ENCODE results near the gene SMTN.

SMTN gene

DNA sequence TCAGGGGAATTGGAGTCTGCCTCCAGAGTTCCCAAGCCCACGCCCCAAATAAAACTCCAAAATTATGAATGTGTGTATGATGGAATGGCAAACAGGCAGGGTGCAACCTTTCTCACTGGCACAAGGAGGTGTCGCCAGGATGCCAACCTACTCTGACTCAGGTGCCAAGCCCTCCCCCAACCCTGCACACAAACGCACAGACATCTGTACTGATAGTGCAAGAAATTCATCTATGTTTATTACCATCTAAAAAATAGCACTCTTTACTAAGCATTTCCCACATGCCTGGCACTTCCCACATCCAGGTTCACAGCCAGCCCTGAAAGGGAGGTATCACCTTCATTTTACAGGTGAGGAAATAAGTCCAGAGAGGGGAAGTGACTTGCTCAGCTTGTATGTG lies 57.9 kb downstream of the SMTN start:
- Histone ChIP-seq H3K9me3 (ENCODE audit: control insufficient read depth, low read length) (no peaks in the 10 kb centered on the region), H3K4me3 (ENCODE audit: insufficient read depth, low read depth, low read length, poor library complexity, severe bottlenecking) (no peak overlapping the region), H3K27me3 (replicated peaks; ENCODE audit: control insufficient read depth, insufficient read depth, low read length, poor library complexity, severe bottlenecking) (no peaks in the 10 kb centered on the region), H3K36me3 (ENCODE audit: control insufficient read depth, insufficient read depth, low read length) (no peaks in the 10 kb centered on the region), H3K4me1 (ENCODE audit: control insufficient read depth, insufficient read depth, low read length, poor library complexity, severe bottlenecking) (no peaks in the 10 kb centered on the region), H3K27ac (ENCODE audit: insufficient read depth, low read length, poor library complexity, severe bottlenecking) (no peak overlapping the region)
- DNase-seq, result no peak

GRCh38 chr22:31139866-31140716 lies 59.0 kb downstream of the SMTN start, which contains the start of gene PLA2G3:
PLA2G3 (minus strand) TSS chr22:31140508; CDS start chr22:31140354, 154 bp downstream.
- Histone ChIP-seq H3K36me3 (ENCODE audit: control insufficient read depth, insufficient read depth, low read length) (no peaks in the 10 kb centered on the region), H3K9me3 (ENCODE audit: control insufficient read depth, low read length) (no peaks in the 10 kb centered on the region), H3K4me3 (ENCODE audit: insufficient read depth, low read depth, low read length, poor library complexity, severe bottlenecking) (no peak within 1 kb of the TSS), H3K27me3 (replicated peaks; ENCODE audit: control insufficient read depth, insufficient read depth, low read length, poor library complexity, severe bottlenecking) (no peaks in the 10 kb centered on the region), H3K4me1 (ENCODE audit: control insufficient read depth, insufficient read depth, low read length, poor library complexity, severe bottlenecking) (no peaks in the 10 kb centered on the region), H3K27ac (ENCODE audit: insufficient read depth, low read length, poor library complexity, severe bottlenecking) (no peak within 1 kb of the TSS)
- no peak for DNase-seq

DNA sequence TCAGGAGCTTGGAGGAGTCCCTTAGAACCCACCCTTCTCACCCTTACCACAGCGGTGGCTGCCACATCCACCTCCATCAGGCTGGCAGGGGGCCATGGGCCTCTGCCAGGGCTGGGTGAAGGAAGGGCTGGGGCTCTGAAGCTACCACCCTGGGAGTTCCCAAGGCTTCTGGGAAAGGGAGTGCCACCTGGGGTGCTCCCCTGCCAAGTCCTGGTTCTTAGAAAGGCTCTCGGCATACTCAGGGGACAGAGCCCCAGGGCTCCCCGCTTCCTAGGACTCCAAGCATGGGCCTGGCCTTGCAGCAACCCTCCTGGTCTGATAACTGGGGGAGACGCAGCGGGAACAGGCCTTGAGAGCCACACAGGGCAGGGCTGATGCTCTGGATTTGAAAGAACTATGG lies 59.6 kb downstream of the SMTN start:
- Histone ChIP-seq H3K4me3 (ENCODE audit: insufficient read depth, low read depth, low read length, poor library complexity, severe bottlenecking) (no peak overlapping the region), H3K27me3 (replicated peaks; ENCODE audit: control insufficient read depth, insufficient read depth, low read length, poor library complexity, severe bottlenecking) (no peaks in the 10 kb centered on the region), H3K27ac (ENCODE audit: insufficient read depth, low read length, poor library complexity, severe bottlenecking) (no peak overlapping the region), H3K4me1 (ENCODE audit: control insufficient read depth, insufficient read depth, low read length, poor library complexity, severe bottlenecking) (no peaks in the 10 kb centered on the region), H3K9me3 (ENCODE audit: control insufficient read depth, low read length) (no peaks in the 10 kb centered on the region), H3K36me3 (ENCODE audit: control insufficient read depth, insufficient read depth, low read length) (no peaks in the 10 kb centered on the region)
- no peak for DNase-seq

DNA sequence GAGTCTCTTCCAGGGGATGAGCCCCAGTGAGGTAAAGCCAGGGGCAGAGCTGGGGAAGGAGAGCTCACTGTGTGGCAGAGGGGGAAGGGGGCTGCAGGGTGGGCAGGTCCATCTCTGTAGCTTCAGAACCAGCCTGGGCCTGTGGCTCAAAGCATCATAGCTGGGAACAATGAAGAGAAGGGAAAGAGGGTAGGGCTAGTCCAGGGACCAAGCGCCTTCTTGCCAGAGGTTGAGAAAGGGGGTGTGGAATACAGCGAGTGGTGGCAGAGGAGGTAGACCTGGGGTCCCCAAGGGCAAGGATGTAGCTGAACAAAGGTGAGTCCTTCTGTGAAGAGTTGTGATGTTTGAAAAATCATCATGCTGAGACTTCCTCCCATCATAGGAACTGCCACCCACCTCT lies 60.4 kb downstream of the SMTN start:
- H3K4me1 ChIP-seq (ENCODE audit: control insufficient read depth, insufficient read depth, low read length, poor library complexity, severe bottlenecking), result no peaks in the 10 kb centered on the region
- H3K27ac ChIP-seq (ENCODE audit: insufficient read depth, low read length, poor library complexity, severe bottlenecking), result no peak overlapping the region
- DNase-seq, result no peak
- no peaks in the 10 kb centered on the region for H3K27me3 ChIP-seq (replicated peaks; ENCODE audit: control insufficient read depth, insufficient read depth, low read length, poor library complexity, severe bottlenecking)
- H3K4me3 ChIP-seq (ENCODE audit: insufficient read depth, low read depth, low read length, poor library complexity, severe bottlenecking), result no peak overlapping the region
- no peaks in the 10 kb centered on the region for H3K36me3 ChIP-seq (ENCODE audit: control insufficient read depth, insufficient read depth, low read length)
- no peaks in the 10 kb centered on the region for H3K9me3 ChIP-seq (ENCODE audit: control insufficient read depth, low read length)

DNA sequence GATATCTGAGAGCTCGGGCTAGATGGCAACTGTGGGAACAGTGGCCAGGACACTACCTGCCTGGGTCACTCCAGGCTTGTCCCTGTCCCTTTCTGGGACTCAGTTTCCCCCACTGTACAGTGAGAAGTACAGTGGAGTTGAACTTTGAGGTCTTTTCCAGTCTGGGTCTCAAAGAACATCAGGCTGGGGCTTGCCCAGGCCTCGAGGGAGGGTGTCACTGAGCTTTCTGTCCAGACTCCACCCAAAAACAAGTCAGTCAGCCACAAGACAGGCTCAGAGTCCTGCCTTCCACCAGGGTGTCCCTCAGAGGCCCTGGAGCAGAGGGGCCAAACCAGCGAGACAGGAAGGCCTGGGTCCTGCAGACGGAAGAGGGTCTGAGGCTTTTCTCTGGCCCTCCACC lies 61.2 kb downstream of the SMTN start:
- no peaks in the 10 kb centered on the region for H3K4me1 ChIP-seq (ENCODE audit: control insufficient read depth, insufficient read depth, low read length, poor library complexity, severe bottlenecking)
- DNase-seq, result no peak
- no peak overlapping the region for H3K27ac ChIP-seq (ENCODE audit: insufficient read depth, low read length, poor library complexity, severe bottlenecking)
- H3K27me3 ChIP-seq (replicated peaks; ENCODE audit: control insufficient read depth, insufficient read depth, low read length, poor library complexity, severe bottlenecking), result no peaks in the 10 kb centered on the region
- no peaks in the 10 kb centered on the region for H3K9me3 ChIP-seq (ENCODE audit: control insufficient read depth, low read length)
- H3K36me3 ChIP-seq (ENCODE audit: control insufficient read depth, insufficient read depth, low read length), result no peaks in the 10 kb centered on the region
- H3K4me3 ChIP-seq (ENCODE audit: insufficient read depth, low read depth, low read length, poor library complexity, severe bottlenecking), result no peak overlapping the region

GRCh38 chr22:31143038-31143437 lies 61.9 kb downstream of the SMTN start:
- no peaks in the 10 kb centered on the region for H3K36me3 ChIP-seq (ENCODE audit: control insufficient read depth, insufficient read depth, low read length)
- no peak for DNase-seq
- H3K27me3 ChIP-seq (replicated peaks; ENCODE audit: control insufficient read depth, insufficient read depth, low read length, poor library complexity, severe bottlenecking), result no peaks in the 10 kb centered on the region
- H3K4me3 ChIP-seq (ENCODE audit: insufficient read depth, low read depth, low read length, poor library complexity, severe bottlenecking), result no peak overlapping the region
- no peaks in the 10 kb centered on the region for H3K9me3 ChIP-seq (ENCODE audit: control insufficient read depth, low read length)
- H3K4me1 ChIP-seq (ENCODE audit: control insufficient read depth, insufficient read depth, low read length, poor library complexity, severe bottlenecking), result no peaks in the 10 kb centered on the region
- H3K27ac ChIP-seq (ENCODE audit: insufficient read depth, low read length, poor library complexity, severe bottlenecking), result no peak overlapping the region

DNA sequence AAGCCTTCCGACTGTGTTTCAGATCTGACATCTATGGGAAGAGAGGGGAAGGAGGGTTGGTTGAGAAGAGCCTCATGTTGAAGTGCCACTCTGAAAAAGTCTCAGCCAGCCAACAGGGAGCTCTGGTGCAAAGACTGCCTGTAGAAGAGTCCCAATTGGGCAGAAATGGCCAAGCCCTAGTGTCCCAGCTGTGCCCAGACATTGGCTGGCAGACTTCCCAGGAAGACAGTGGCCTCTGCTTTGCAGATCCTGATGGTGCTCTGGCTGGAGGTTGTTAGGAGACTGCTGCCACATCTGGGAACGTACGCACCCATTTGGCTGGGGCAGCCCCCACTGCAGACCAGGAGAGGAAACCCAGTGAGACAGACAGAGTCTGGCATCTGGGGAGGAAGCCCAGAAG lies 62.4 kb downstream of the SMTN start:
- H3K27ac ChIP-seq (ENCODE audit: insufficient read depth, low read length, poor library complexity, severe bottlenecking), result no peak overlapping the region
- no peaks in the 10 kb centered on the region for H3K36me3 ChIP-seq (ENCODE audit: control insufficient read depth, insufficient read depth, low read length)
- H3K4me3 ChIP-seq (ENCODE audit: insufficient read depth, low read depth, low read length, poor library complexity, severe bottlenecking), result no peak overlapping the region
- H3K4me1 ChIP-seq (ENCODE audit: control insufficient read depth, insufficient read depth, low read length, poor library complexity, severe bottlenecking), result no peaks in the 10 kb centered on the region
- no peaks in the 10 kb centered on the region for H3K9me3 ChIP-seq (ENCODE audit: control insufficient read depth, low read length)
- no peak for DNase-seq
- no peaks in the 10 kb centered on the region for H3K27me3 ChIP-seq (replicated peaks; ENCODE audit: control insufficient read depth, insufficient read depth, low read length, poor library complexity, severe bottlenecking)

DNA sequence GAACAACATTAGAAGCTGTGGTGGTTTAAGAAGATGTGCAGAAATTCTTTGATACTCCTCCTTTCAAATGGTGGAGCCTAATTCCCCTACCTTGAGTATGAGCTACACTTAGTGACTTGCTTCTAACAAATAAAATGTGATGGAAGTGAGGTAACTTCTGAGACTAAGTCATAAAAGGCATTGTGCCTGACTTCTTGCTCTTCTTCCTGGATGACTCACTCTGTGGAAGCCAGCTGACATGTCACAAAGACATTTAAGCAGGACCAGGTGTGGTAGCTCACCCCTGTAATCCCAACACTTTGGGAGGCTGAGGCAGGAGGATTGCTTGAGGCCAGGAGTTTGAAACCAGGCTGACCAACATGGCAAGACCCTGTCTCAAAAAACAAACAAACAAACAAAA lies 63.1 kb downstream of the SMTN start:
- no peaks in the 10 kb centered on the region for H3K27me3 ChIP-seq (replicated peaks; ENCODE audit: control insufficient read depth, insufficient read depth, low read length, poor library complexity, severe bottlenecking)
- no peak overlapping the region for H3K4me3 ChIP-seq (ENCODE audit: insufficient read depth, low read depth, low read length, poor library complexity, severe bottlenecking)
- H3K36me3 ChIP-seq (ENCODE audit: control insufficient read depth, insufficient read depth, low read length), result no peaks in the 10 kb centered on the region
- DNase-seq, result no peak
- H3K9me3 ChIP-seq (ENCODE audit: control insufficient read depth, low read length), result no peaks in the 10 kb centered on the region
- H3K4me1 ChIP-seq (ENCODE audit: control insufficient read depth, insufficient read depth, low read length, poor library complexity, severe bottlenecking), result no peaks in the 10 kb centered on the region
- no peak overlapping the region for H3K27ac ChIP-seq (ENCODE audit: insufficient read depth, low read length, poor library complexity, severe bottlenecking)

DNA sequence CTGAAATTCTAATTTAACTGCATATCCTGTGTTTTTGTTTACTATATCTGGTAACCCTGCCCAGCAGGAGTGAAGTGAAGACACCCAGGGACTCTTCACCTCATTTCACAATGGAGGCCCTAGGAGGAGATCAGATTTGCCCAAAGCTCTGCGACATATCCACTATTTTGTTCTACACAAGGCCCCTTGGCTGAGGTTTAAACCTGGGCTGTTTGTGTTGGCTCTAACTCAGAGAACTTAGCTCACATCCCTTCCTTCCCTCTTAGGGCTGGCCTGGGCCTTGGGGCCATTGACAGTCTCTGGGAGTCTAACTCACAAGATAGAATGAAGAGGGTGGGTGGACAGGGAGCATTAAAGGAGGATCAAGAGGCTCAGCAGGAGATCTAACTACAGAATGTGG lies 67.4 kb downstream of the SMTN start:
- Histone ChIP-seq H3K36me3 (ENCODE audit: control insufficient read depth, insufficient read depth, low read length) (no peaks in the 10 kb centered on the region), H3K9me3 (ENCODE audit: control insufficient read depth, low read length) (no peaks in the 10 kb centered on the region), H3K4me3 (ENCODE audit: insufficient read depth, low read depth, low read length, poor library complexity, severe bottlenecking) (no peak overlapping the region), H3K27me3 (replicated peaks; ENCODE audit: control insufficient read depth, insufficient read depth, low read length, poor library complexity, severe bottlenecking) (no peaks in the 10 kb centered on the region), H3K27ac (ENCODE audit: insufficient read depth, low read length, poor library complexity, severe bottlenecking) (no peak overlapping the region), H3K4me1 (ENCODE audit: control insufficient read depth, insufficient read depth, low read length, poor library complexity, severe bottlenecking) (no peaks in the 10 kb centered on the region)
- no peak for DNase-seq

DNA sequence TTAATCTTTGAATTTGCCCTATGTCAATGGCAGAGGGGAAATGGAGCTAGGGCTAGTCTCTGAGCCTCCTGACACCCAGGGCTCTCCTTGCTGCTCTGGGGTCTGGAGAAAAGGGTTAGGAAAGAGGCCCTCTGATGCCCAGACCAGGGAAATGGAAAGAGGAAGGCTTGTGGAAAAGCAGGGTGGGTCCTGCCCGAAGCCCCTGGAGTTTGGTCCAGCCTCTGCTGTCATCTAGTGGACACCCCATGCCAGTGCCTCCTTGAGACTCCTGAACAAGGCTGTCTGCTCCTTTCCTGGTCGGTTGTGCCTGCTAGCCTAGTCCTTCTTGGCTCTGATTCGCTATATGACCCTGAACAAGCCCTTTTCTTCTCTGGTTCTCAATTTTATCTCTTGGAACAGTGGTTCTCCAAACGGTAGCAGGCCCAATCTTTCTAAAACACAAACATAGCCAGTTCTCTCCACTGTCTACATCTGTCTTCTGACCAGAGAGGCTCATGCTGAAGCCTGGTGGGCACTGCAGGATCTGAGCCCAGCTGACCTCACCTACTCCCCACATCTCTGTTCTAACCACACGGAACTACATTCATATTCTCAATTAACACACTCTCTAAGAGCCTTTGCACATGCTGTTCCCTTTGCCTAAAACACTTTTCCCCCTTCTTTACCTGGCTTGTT lies 68.0 kb downstream of the SMTN start:
- H3K27ac ChIP-seq (ENCODE audit: insufficient read depth, low read length, poor library complexity, severe bottlenecking), result no peak overlapping the region
- no peaks in the 10 kb centered on the region for H3K36me3 ChIP-seq (ENCODE audit: control insufficient read depth, insufficient read depth, low read length)
- no peaks in the 10 kb centered on the region for H3K27me3 ChIP-seq (replicated peaks; ENCODE audit: control insufficient read depth, insufficient read depth, low read length, poor library complexity, severe bottlenecking)
- H3K4me3 ChIP-seq (ENCODE audit: insufficient read depth, low read depth, low read length, poor library complexity, severe bottlenecking), result no peak overlapping the region
- peak in 1 of 3 donors; percentile 5 for DNase-seq
- H3K9me3 ChIP-seq (ENCODE audit: control insufficient read depth, low read length), result no peaks in the 10 kb centered on the region
- H3K4me1 ChIP-seq (ENCODE audit: control insufficient read depth, insufficient read depth, low read length, poor library complexity, severe bottlenecking), result no peaks in the 10 kb centered on the region

Data from effector memory CD4-positive, alpha-beta T cell (primary cell).